Loucy (cell line): ENCODE data around the gene AURKAIP1.
A peak's percentile ranks its signal among the peaks of the same experiment; 100 is the strongest.

Source experiments
- H2AFZ ChIP-seq: fragments of 200-600 bp; sonication (generic); 2 replicates; pipeline ENCODE4 v1.6.0; 2016; ENCODE audit warnings: antibody characterized with exemption, mild to moderate bottlenecking, low read length, moderate library complexity
- H3F3A ChIP-seq: fragments of 200-600 bp; 2 replicates; pipeline ENCODE4 v1.6.0; 2016; ENCODE audit warnings: antibody characterized with exemption, low read depth, mild to moderate bottlenecking
- H3K27me3 ChIP-seq: fragments of 200-600 bp; sonication (generic); 2 replicates; pipeline ENCODE4 v1.6.1; 2014; ENCODE audit warnings: low read length, mild to moderate bottlenecking; ENCODE audit not compliant: insufficient read depth, poor library complexity, severe bottlenecking
- H3K36me3 ChIP-seq: fragments of 200-600 bp; sonication (generic); 2 replicates; pipeline ENCODE4 v1.6.1; 2016; ENCODE audit warnings: low read length; ENCODE audit not compliant: insufficient read depth
- H3K4me1 ChIP-seq: fragments of 200-600 bp; sonication (generic); 2 replicates; pipeline ENCODE4 v1.5.1; 2014; ENCODE audit warnings: low read length, mild to moderate bottlenecking; ENCODE audit not compliant: insufficient read depth, poor library complexity, severe bottlenecking
- H3K4me2 ChIP-seq: fragments of 200-600 bp; sonication (generic); 2 replicates; pipeline ENCODE4 v1.6.0; 2014; ENCODE audit warnings: antibody characterized with exemption, low read length, low read depth, mild to moderate bottlenecking; ENCODE audit not compliant: poor library complexity, severe bottlenecking
- H3K4me3 ChIP-seq: fragments of 200-600 bp; sonication (generic); 2 replicates; pipeline ENCODE4 v1.5.1; 2014; ENCODE audit warnings: low read length, mild to moderate bottlenecking, mixed read lengths; ENCODE audit not compliant: poor library complexity, severe bottlenecking
- H3K79me2 ChIP-seq: fragments of 200-600 bp; sonication (generic); 2 replicates; pipeline ENCODE4 v1.6.1; 2014; ENCODE audit warnings: low read length; ENCODE audit not compliant: insufficient read depth
- H3K9ac ChIP-seq: fragments of 200-600 bp; sonication (generic); 2 replicates; pipeline ENCODE4 v1.6.0; 2014; ENCODE audit warnings: mild to moderate bottlenecking, low read depth, low read length, moderate library complexity; ENCODE audit not compliant: poor library complexity, severe bottlenecking
- H3K9me2 ChIP-seq: fragments of 200-600 bp; sonication (generic); replicated peaks from 2 replicates; pipeline ENCODE4 v1.6.1; 2016; ENCODE audit warnings: low read depth, low read length, mixed read lengths
- H3K9me3 ChIP-seq: fragments of 200-600 bp; sonication (generic); 2 replicates; pipeline ENCODE4 v1.6.1; 2014; ENCODE audit warnings: mild to moderate bottlenecking, antibody characterized with exemption, low read length, low read depth; ENCODE audit not compliant: insufficient read depth
- H4K20me1 ChIP-seq: fragments of 200-600 bp; sonication (generic); 2 replicates; pipeline ENCODE4 v1.6.0; 2014; ENCODE audit warnings: antibody characterized with exemption, low read length, mild to moderate bottlenecking; ENCODE audit not compliant: insufficient read depth, poor library complexity, severe bottlenecking
- EZH2phosphoT487 ChIP-seq: fragments of 200-600 bp; IDR thresholded peaks from 2 replicates; pipeline ENCODE4 v1.6.1; 2018; ENCODE audit warnings: antibody characterized with exemption, mild to moderate bottlenecking, moderate library complexity, borderline replicate concordance
- TF ChIP-seq, protein P1 (sequence below): fragments of 200-600 bp; sonication (generic); conservative IDR thresholded peaks from 2 replicates; pipeline ENCODE4 v1.5.1; 2014; ENCODE audit warnings: mild to moderate bottlenecking, antibody characterized with exemption, low read length

The AURKAIP1 gene

GRCh38 chr1:1348420-1349255 lies 26.4 kb downstream of the AURKAIP1 start:
- Histone ChIP-seq H3K9ac (peak overlapping the region; percentile 75), H3K4me2 (peak overlapping the region; percentile 92), H3F3A (no peaks in the 10 kb centered on the region), H3K4me1 (peaks cover 18% of the 10 kb centered on the region), H4K20me1 (peaks cover 20% of the 10 kb centered on the region), H3K4me3 (peak overlapping the region; percentile 82), H3K9me2 (no peaks in the 10 kb centered on the region), H2AFZ (peak overlapping the region; percentile 88; the same call in 1 of the 2 replicates), H3K9me3 (no peaks in the 10 kb centered on the region), H3K79me2 (peaks cover 30% of the 10 kb centered on the region; the same call in 1 of the 2 replicates), H3K36me3 (no peaks in the 10 kb centered on the region), H3K27me3 (no peaks in the 10 kb centered on the region)
- TF ChIP-seq EZH2phosphoT487, result no peak
- TF ChIP-seq, protein P1, sequence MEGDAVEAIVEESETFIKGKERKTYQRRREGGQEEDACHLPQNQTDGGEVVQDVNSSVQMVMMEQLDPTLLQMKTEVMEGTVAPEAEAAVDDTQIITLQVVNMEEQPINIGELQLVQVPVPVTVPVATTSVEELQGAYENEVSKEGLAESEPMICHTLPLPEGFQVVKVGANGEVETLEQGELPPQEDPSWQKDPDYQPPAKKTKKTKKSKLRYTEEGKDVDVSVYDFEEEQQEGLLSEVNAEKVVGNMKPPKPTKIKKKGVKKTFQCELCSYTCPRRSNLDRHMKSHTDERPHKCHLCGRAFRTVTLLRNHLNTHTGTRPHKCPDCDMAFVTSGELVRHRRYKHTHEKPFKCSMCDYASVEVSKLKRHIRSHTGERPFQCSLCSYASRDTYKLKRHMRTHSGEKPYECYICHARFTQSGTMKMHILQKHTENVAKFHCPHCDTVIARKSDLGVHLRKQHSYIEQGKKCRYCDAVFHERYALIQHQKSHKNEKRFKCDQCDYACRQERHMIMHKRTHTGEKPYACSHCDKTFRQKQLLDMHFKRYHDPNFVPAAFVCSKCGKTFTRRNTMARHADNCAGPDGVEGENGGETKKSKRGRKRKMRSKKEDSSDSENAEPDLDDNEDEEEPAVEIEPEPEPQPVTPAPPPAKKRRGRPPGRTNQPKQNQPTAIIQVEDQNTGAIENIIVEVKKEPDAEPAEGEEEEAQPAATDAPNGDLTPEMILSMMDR, result no peak

- no peaks in the 10 kb centered on the region for H3K9me3 ChIP-seq
- peaks cover 30% of the 10 kb centered on the region; the same call in 1 of the 2 replicates for H3K79me2 ChIP-seq
- peaks cover 18% of the 10 kb centered on the region for H3K4me1 ChIP-seq
- H3K4me3 ChIP-seq, result peak overlapping the region; percentile 82
- no peak for TF ChIP-seq EZH2phosphoT487
- TF ChIP-seq, protein P1, result no peak
- no peak overlapping the region for H2AFZ ChIP-seq
- no peaks in the 10 kb centered on the region for H3K9me2 ChIP-seq
- no peaks in the 10 kb centered on the region for H3K27me3 ChIP-seq
- H4K20me1 ChIP-seq, result peaks cover 20% of the 10 kb centered on the region
- H3K9ac ChIP-seq, result peak overlapping the region; percentile 75
- no peaks in the 10 kb centered on the region for H3F3A ChIP-seq
- H3K36me3 ChIP-seq, result no peaks in the 10 kb centered on the region
- H3K4me2 ChIP-seq, result peak overlapping the region; percentile 92
Observed at GRCh38 chr1:1347663-1348419, 27.2 kb downstream of the AURKAIP1 start.

DNA sequence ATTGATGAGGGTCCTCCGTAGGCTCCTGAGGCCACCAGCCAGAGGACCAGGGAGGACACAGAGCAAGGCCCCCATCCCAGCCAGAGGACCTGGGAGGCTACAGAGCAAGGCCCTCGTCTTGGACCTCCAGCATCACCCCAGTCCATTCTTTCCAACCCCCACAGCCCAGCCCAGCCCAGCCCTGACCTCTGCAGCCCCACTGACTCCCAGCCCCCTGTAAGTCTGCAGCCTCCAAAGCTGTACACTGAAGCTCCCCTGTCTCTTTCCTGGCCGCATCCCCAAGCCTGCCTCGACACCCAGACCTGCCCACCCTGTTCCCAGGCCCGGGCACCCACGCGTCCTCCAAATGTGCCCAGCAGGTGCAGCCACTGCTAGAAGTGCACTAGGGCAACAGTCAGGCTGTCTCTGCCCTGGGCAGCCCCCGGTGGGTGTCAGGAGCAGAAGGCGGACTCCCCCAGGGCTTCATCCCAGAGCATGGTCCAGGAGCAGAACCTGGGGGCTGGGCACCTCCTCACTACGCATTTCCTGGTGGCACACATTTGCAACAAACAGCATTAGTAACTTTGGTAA lies 27.9 kb downstream of the AURKAIP1 start:
- Histone ChIP-seq H3F3A (no peaks in the 10 kb centered on the region), H3K4me1 (peaks cover 18% of the 10 kb centered on the region), H3K4me3 (peak overlapping the region; percentile 82), H3K4me2 (peak overlapping the region; percentile 92), H4K20me1 (peaks cover 20% of the 10 kb centered on the region), H3K27me3 (no peaks in the 10 kb centered on the region), H3K9ac (peak overlapping the region; percentile 75), H3K9me2 (no peaks in the 10 kb centered on the region), H3K36me3 (no peaks in the 10 kb centered on the region), H3K79me2 (peaks cover 30% of the 10 kb centered on the region; the same call in 1 of the 2 replicates), H2AFZ (no peak overlapping the region), H3K9me3 (no peaks in the 10 kb centered on the region)
- TF ChIP-seq EZH2phosphoT487, result no peak
